HG03064 (cell line): ENCODE measurements around the gene ATAD3A.
"Not testable (repeated sequence)": the region's sequence is repeated elsewhere in the genome, so short reads cannot be mapped to it uniquely, and the experiment has no call there.

Experiments used
- ATAC-seq: cut with Tn5 transposase; IDR thresholded peaks from one replicate; pipeline ENCODE4 v1.9.1; 2021; ENCODE audit warnings: low read depth; ENCODE audit not compliant: unreplicated experiment

Gene ATAD3A

GRCh38 chr1:1489231-1489630 is 22.7 kb upstream of the ATAD3A start:
- ATAC-seq: no peak

GRCh38 chr1:1489861-1490260 is 22.1 kb upstream of the ATAD3A start:
- ATAC-seq: no peak

GRCh38 chr1:1490633-1491230 is 21.2 kb upstream of the ATAD3A start:
- ATAC-seq: no peak

- no peak for ATAC-seq
Observed at GRCh38 chr1:1491601-1492000, 20.4 kb upstream of the ATAD3A start.

- not testable (repeated sequence) for ATAC-seq
Observed at GRCh38 chr1:1494311-1494710, 17.7 kb upstream of the ATAD3A start.

GRCh38 chr1:1495461-1495975 is 16.4 kb upstream of the ATAD3A start:
- not testable (repeated sequence) for ATAC-seq

- ATAC-seq: not testable (repeated sequence)
Observed at GRCh38 chr1:1504777-1505365, 7.1 kb upstream of the ATAD3A start.

GRCh38 chr1:1505366-1505798 is 6.6 kb upstream of the ATAD3A start:
- ATAC-seq: not testable (repeated sequence)

- not testable (repeated sequence) for ATAC-seq
Observed at GRCh38 chr1:1505801-1506200, 6.2 kb upstream of the ATAD3A start.

GRCh38 chr1:1507305-1507704 is 4.7 kb upstream of the ATAD3A start:
- no peak for ATAC-seq

GRCh38 chr1:1508775-1509464 is 3.0 kb upstream of the ATAD3A start:
- not testable (repeated sequence) for ATAC-seq

GRCh38 chr1:1509465-1509850 is 2.5 kb upstream of the ATAD3A start:
- ATAC-seq: not testable (repeated sequence)

- ATAC-seq: no peak
Observed at GRCh38 chr1:1510912-1511532, 940 bp upstream of the ATAD3A start.

- peak; percentile 4 for ATAC-seq
Observed at GRCh38 chr1:1512425-1512824, 463 bp downstream of the ATAD3A start.

GRCh38 chr1:1513675-1514074 is 1.7 kb downstream of the ATAD3A start:
- not testable (repeated sequence) for ATAC-seq

GRCh38 chr1:1514376-1514775 is 2.4 kb downstream of the ATAD3A start:
- not testable (repeated sequence) for ATAC-seq

GRCh38 chr1:1516923-1517322 is 5.0 kb downstream of the ATAD3A start:
- ATAC-seq: not testable (repeated sequence)

- ATAC-seq: no peak
Observed at GRCh38 chr1:1517973-1518620, 6.1 kb downstream of the ATAD3A start.

GRCh38 chr1:1518621-1519007 is 6.7 kb downstream of the ATAD3A start:
- ATAC-seq: not testable (repeated sequence)

GRCh38 chr1:1519805-1520505 is 8.0 kb downstream of the ATAD3A start:
- not testable (repeated sequence) for ATAC-seq
